Loucy (cell line): ENCODE data around the gene CDH5.

Experiments
- EZH2phosphoT487 ChIP-seq: fragments of 200-600 bp; IDR thresholded peaks from 2 replicates; pipeline ENCODE4 v1.6.1; 2018; ENCODE audit warnings: antibody characterized with exemption, mild to moderate bottlenecking, moderate library complexity, borderline replicate concordance
- TF ChIP-seq, protein P1 (sequence below): fragments of 200-600 bp; sonication (generic); conservative IDR thresholded peaks from 2 replicates; pipeline ENCODE4 v1.5.1; 2014; ENCODE audit warnings: mild to moderate bottlenecking, antibody characterized with exemption, low read length

DNA sequence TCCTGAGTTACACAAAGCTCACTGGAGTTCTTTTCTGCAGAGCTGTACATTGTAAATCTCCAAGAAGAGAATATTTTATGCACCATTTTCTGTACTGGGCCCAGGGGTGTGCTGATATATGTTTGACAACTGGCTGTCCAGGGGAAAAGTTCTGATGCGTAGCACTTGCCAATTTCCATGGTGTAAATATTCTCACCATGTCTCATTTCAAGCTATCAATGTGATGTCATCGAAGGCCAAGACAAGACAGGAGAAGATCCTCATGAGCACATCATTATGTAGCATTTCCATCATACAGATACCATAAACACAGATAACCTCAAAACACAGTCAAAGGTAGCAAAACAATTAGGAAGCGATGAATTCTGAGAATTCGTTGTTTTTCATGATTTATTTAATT lies 18.9 kb downstream of the CDH5 start:
- TF ChIP-seq, protein P1, sequence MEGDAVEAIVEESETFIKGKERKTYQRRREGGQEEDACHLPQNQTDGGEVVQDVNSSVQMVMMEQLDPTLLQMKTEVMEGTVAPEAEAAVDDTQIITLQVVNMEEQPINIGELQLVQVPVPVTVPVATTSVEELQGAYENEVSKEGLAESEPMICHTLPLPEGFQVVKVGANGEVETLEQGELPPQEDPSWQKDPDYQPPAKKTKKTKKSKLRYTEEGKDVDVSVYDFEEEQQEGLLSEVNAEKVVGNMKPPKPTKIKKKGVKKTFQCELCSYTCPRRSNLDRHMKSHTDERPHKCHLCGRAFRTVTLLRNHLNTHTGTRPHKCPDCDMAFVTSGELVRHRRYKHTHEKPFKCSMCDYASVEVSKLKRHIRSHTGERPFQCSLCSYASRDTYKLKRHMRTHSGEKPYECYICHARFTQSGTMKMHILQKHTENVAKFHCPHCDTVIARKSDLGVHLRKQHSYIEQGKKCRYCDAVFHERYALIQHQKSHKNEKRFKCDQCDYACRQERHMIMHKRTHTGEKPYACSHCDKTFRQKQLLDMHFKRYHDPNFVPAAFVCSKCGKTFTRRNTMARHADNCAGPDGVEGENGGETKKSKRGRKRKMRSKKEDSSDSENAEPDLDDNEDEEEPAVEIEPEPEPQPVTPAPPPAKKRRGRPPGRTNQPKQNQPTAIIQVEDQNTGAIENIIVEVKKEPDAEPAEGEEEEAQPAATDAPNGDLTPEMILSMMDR: no peak
- no peak for TF ChIP-seq EZH2phosphoT487
